H9 (cell line): ENCODE measurements around the gene SYK. TPM values are rescaled to one million over a fixed set of nuclear protein-coding genes. Genes with fewer than 3 reads are reported as not detected.

Source experiments
- DNase-seq: peaks from one replicate; pipeline ENCODE4 v3.0.0-alpha.2; 2017
- H2AFZ ChIP-seq: one replicate; pipeline ENCODE4 v1.6.1; 2013; ENCODE audit warnings: mild to moderate bottlenecking, low read length, control low read depth, moderate library complexity
- H2AK5ac ChIP-seq: 2 replicates; pipeline ENCODE4 v1.6.1; 2013; ENCODE audit warnings: low read length, control low read depth, mixed read lengths; ENCODE audit not compliant: insufficient read length
- H2BK120ac ChIP-seq: one replicate; pipeline ENCODE4 v1.6.1; 2013; ENCODE audit warnings: low read depth, mild to moderate bottlenecking, low read length, control low read depth, inconsistent platforms; ENCODE audit not compliant: poor library complexity, severe bottlenecking
- H2BK12ac ChIP-seq: 2 replicates; pipeline ENCODE4 v1.6.1; 2013; ENCODE audit warnings: low read length, control low read depth, mixed read lengths, low read depth; ENCODE audit not compliant: insufficient read length
- H2BK15ac ChIP-seq: 2 replicates; pipeline ENCODE4 v1.6.1; 2013; ENCODE audit warnings: low read depth, low read length, control low read depth
- H2BK20ac ChIP-seq: one replicate; pipeline ENCODE4 v1.6.1; 2013; ENCODE audit warnings: low read depth, mild to moderate bottlenecking, low read length, control low read depth, inconsistent platforms; ENCODE audit not compliant: poor library complexity, severe bottlenecking
- H2BK5ac ChIP-seq: 2 replicates; pipeline ENCODE4 v1.6.1; 2013; ENCODE audit warnings: low read length, control low read depth, mixed read lengths; ENCODE audit not compliant: insufficient read length
- H3K14ac ChIP-seq: 2 replicates; pipeline ENCODE4 v1.6.1; 2013; ENCODE audit warnings: low read length, control low read depth; ENCODE audit not compliant: insufficient read depth
- H3K18ac ChIP-seq: 2 replicates; pipeline ENCODE4 v1.6.1; 2013; ENCODE audit warnings: low read depth, mild to moderate bottlenecking, mixed read lengths, low read length, control low read depth; ENCODE audit not compliant: insufficient read length
- H3K23ac ChIP-seq: 2 replicates; pipeline ENCODE4 v1.6.1; 2013; ENCODE audit warnings: low read length, control low read depth, mixed read lengths, low read depth; ENCODE audit not compliant: insufficient read length
- H3K23me2 ChIP-seq: 2 replicates; pipeline ENCODE4 v1.6.1; 2013; ENCODE audit warnings: low read depth, mild to moderate bottlenecking, mixed read lengths, low read length, control low read depth; ENCODE audit not compliant: insufficient read length, poor library complexity, severe bottlenecking
- H3K27ac ChIP-seq: 2 replicates; pipeline ENCODE4 v1.5.1; 2013; ENCODE audit warnings: low read length, control low read depth, mixed read lengths, low read depth; ENCODE audit not compliant: insufficient read length
- H3K27me3 ChIP-seq: 2 replicates; pipeline ENCODE4 v1.6.1; 2013; ENCODE audit warnings: low read length, control low read depth, inconsistent platforms; ENCODE audit not compliant: insufficient read depth
- H3K4ac ChIP-seq: 2 replicates; pipeline ENCODE4 v1.6.1; 2013; ENCODE audit warnings: low read depth, mild to moderate bottlenecking, control low read depth, inconsistent platforms, low read length, moderate library complexity
- H3K4me1 ChIP-seq: 2 replicates; pipeline ENCODE4 v1.6.1; 2013; ENCODE audit warnings: low read length, control low read depth, inconsistent platforms; ENCODE audit not compliant: insufficient read depth
- H3K4me2 ChIP-seq: 2 replicates; pipeline ENCODE4 v1.6.1; 2013; ENCODE audit warnings: low read length, control low read depth, mixed read lengths; ENCODE audit not compliant: insufficient read length, insufficient read depth
- H3K56ac ChIP-seq: 2 replicates; pipeline ENCODE4 v1.6.1; 2013; ENCODE audit warnings: low read depth, mild to moderate bottlenecking, mixed read lengths, low read length, control low read depth; ENCODE audit not compliant: insufficient read length
- H3K79me1 ChIP-seq: 2 replicates; pipeline ENCODE4 v1.6.1; 2013; ENCODE audit warnings: low read depth, mild to moderate bottlenecking, moderate library complexity, low read length, control low read depth, inconsistent platforms; ENCODE audit not compliant: insufficient read depth, poor library complexity, severe bottlenecking
- H3K79me2 ChIP-seq: 2 replicates; pipeline ENCODE4 v1.6.1; 2013; ENCODE audit warnings: low read length, control low read depth, inconsistent platforms; ENCODE audit not compliant: insufficient read depth
- H3K9ac ChIP-seq: 2 replicates; pipeline ENCODE4 v1.6.1; 2013; ENCODE audit warnings: low read length, control low read depth, mixed read lengths; ENCODE audit not compliant: insufficient read length; ENCODE audit errors: extremely low read depth
- H3K9me3 ChIP-seq: one replicate; pipeline ENCODE4 v1.6.1; 2013; ENCODE audit warnings: low read depth, low read length, inconsistent platforms; ENCODE audit not compliant: control insufficient read depth
- H3T11ph ChIP-seq: one replicate; pipeline ENCODE4 v1.6.1; 2013; ENCODE audit warnings: mild to moderate bottlenecking, low read length, control low read depth, inconsistent platforms
- H4K20me1 ChIP-seq: one replicate; pipeline ENCODE4 v1.6.1; 2013; ENCODE audit not compliant: control insufficient read depth, insufficient read length, insufficient read depth
- H4K5ac ChIP-seq: 2 replicates; pipeline ENCODE4 v1.6.1; 2013; ENCODE audit warnings: low read depth, mild to moderate bottlenecking, mixed read lengths, low read length, control low read depth; ENCODE audit not compliant: insufficient read length
- H4K8ac ChIP-seq: replicated peaks from 2 replicates; pipeline ENCODE4 v1.6.1; 2013; ENCODE audit warnings: low read length, control low read depth, mixed read lengths, low read depth; ENCODE audit not compliant: insufficient read length
- H4K91ac ChIP-seq: 2 replicates; pipeline ENCODE4 v1.6.1; 2013; ENCODE audit warnings: low read depth, mild to moderate bottlenecking, moderate library complexity, mixed read lengths, low read length, control low read depth; ENCODE audit not compliant: insufficient read length
- H3K27ac Mint-ChIP-seq, 3 experiments: 2 replicates in 2 of 3; 3 replicates in 1 of 3; pipeline ENCODE4 v1.8.0; 2020 to 2021; ENCODE audit warnings: mixed read lengths in 3 of 3, mild to moderate bottlenecking in 1 of 3, moderate library complexity in 1 of 3
- H3K27me3 Mint-ChIP-seq: 2 replicates; pipeline ENCODE4 v1.8.0; 2021; ENCODE audit warnings: low read depth, mild to moderate bottlenecking, moderate library complexity, mixed read lengths
- H3K36me3 Mint-ChIP-seq, 3 experiments: 2 replicates in 2 of 3; 3 replicates in 1 of 3; pipeline ENCODE4 v1.8.0; 2020 to 2021; ENCODE audit warnings: low read depth in 3 of 3, mixed read lengths in 3 of 3; ENCODE audit not compliant: insufficient read depth in 1 of 3
- H3K4me1 Mint-ChIP-seq, 2 experiments: 2 replicates each; pipeline ENCODE4 v1.8.0; 2020; ENCODE audit warnings: mixed read lengths in 2 of 2
- H3K4me3 Mint-ChIP-seq, 2 experiments: 2 replicates in 1 of 2; 3 replicates in 1 of 2; pipeline ENCODE4 v1.8.0; 2020 to 2021; ENCODE audit warnings: mild to moderate bottlenecking in 2 of 2, mixed read lengths in 2 of 2, moderate library complexity in 1 of 2
- H3K9me3 Mint-ChIP-seq, 2 experiments: 2 replicates in 1 of 2; 3 replicates in 1 of 2; pipeline ENCODE4 v1.8.0; 2020; ENCODE audit warnings: mild to moderate bottlenecking in 2 of 2, mixed read lengths in 2 of 2, moderate library complexity in 1 of 2
- CTCF ChIP-seq: fragments of 200-600 bp; sonication (generic); conservative IDR thresholded peaks from 3 replicates; pipeline ENCODE4 v1.8.0; 2021; ENCODE audit warnings: antibody characterized with exemption, mild to moderate bottlenecking
- WGBS: extraction: QIAGEN DNeasy Blood & Tissue Kit; methylation state at CpG from one replicate; pipeline ENCODE4 v1.1.7; 2013; ENCODE audit warnings: missing lambda C conversion rate, low lambda C conversion rate, mixed read lengths; ENCODE audit not compliant: insufficient read length; ENCODE audit errors: extremely low coverage; 5-methylcytosine and 5-hydroxymethylcytosine counted together
- total RNA-seq: library from RNA; stranded (reverse); gene quantifications from 2 replicates; pipeline ENCODE4 v1.2.1, GENCODE V29; 2021

SYK gene
- total RNA-seq, 1 experiment from 2014 or later: 7.9 TPM

DNA sequence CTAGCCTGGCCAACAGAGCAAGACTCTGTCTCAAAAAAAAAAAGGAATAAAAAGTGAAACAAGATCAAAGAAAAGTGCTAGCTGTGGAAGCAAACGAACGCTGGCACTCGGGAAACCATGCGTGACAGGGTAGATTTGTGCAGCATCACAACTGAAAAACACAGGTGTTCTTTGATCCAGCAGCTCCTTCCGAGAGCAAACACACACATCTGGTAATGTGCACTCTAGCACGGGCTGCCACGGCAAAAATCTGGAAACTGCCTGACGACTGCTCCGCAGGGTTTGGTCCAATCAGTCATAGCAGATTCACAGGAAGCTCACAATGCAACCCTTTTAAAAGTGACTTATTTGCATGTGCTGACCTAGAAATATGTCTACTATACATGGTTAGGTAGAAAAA, 80.0 kb downstream of the SYK start:
- no peak overlapping the region for H4K5ac ChIP-seq
- H3K79me2 ChIP-seq: no peaks in the 10 kb centered on the region
- no CpG with 5 or more reads among the region's 9 CpGs for WGBS
- Mint-ChIP-seq H3K27ac (no peak overlapping the region), H3K36me3 (peaks cover 0 to 4% (median 0%) of the 10 kb centered on the region in 3 experiments; a peak in 2 of 7 replicates), H3K27me3 (no peaks in the 10 kb centered on the region), H3K4me1 (no peaks in the 10 kb centered on the region), H3K9me3 (peaks cover 9 to 14% of the 10 kb centered on the region in 2 experiments; a peak in 4 of 5 replicates), H3K4me3 (no peak overlapping the region)
- H4K91ac ChIP-seq: no peak overlapping the region
- H4K20me1 ChIP-seq: no peaks in the 10 kb centered on the region
- H2BK12ac ChIP-seq: no peak overlapping the region
- DNase-seq: no peak
- H2BK15ac ChIP-seq: no peak overlapping the region
- H3K14ac ChIP-seq: no peak overlapping the region
- TF ChIP-seq CTCF: no peak
- H3K9ac ChIP-seq: no peak overlapping the region
- no peak overlapping the region for H3K23ac ChIP-seq
- no peaks in the 10 kb centered on the region for H3K79me1 ChIP-seq
- H3K27me3 ChIP-seq: no peaks in the 10 kb centered on the region
- no peak overlapping the region for H2BK120ac ChIP-seq
- no peaks in the 10 kb centered on the region for H3K23me2 ChIP-seq
- H2BK5ac ChIP-seq: no peak overlapping the region
- no peak overlapping the region for H2AFZ ChIP-seq
- H3K9me3 ChIP-seq: no peaks in the 10 kb centered on the region
- H3K18ac ChIP-seq: no peak overlapping the region
- H2AK5ac ChIP-seq: no peak overlapping the region
- no peak overlapping the region for H3K27ac ChIP-seq
- H4K8ac ChIP-seq: no peak overlapping the region
- H3K56ac ChIP-seq: no peak overlapping the region
- no peak overlapping the region for H2BK20ac ChIP-seq
- H3K4me2 ChIP-seq: no peak overlapping the region
- H3T11ph ChIP-seq: no peak overlapping the region
- H3K4me1 ChIP-seq: no peaks in the 10 kb centered on the region
- H3K4ac ChIP-seq: no peak overlapping the region
